ENCODE results near the gene PGLYRP1.
A peak's percentile ranks its signal among the peaks of the same experiment; 100 is the strongest.

PGLYRP1 gene

GRCh38 chr19:45981350-45981749, 41.5 kb downstream of the PGLYRP1 start:
- TF ChIP-seq CTCF (IDR thresholded peaks at IDR 0.05; ENCODE audit: insufficient read depth, low read length, missing control alignments): no peak
- no peak overlapping the region for H3K4me3 ChIP-seq (ENCODE audit: low read depth, low read length)
- CTCF ChIA-PET: no interaction called here
- POLR2A ChIA-PET: no interaction called here
- DNase-seq (ENCODE audit: low read depth, low spot score): no peak

GRCh38 chr19:45978156-45978555, 44.7 kb downstream of the PGLYRP1 start:
- POLR2A ChIA-PET: no interaction called here
- H3K4me3 ChIP-seq (ENCODE audit: low read depth, low read length): no peak overlapping the region
- DNase-seq (ENCODE audit: low read depth, low spot score): no peak
- CTCF ChIA-PET: no interaction called here
- TF ChIP-seq CTCF (IDR thresholded peaks at IDR 0.05; ENCODE audit: insufficient read depth, low read length, missing control alignments): no peak

- no peak for DNase-seq (ENCODE audit: low read depth, low spot score)
- H3K4me3 ChIP-seq (ENCODE audit: low read depth, low read length): no peak overlapping the region
- CTCF ChIA-PET: no interaction called here
- no peak for TF ChIP-seq CTCF (IDR thresholded peaks at IDR 0.05; ENCODE audit: insufficient read depth, low read length, missing control alignments)
- POLR2A ChIA-PET: no interaction called here
Observed at GRCh38 chr19:45976178-45976577, 46.7 kb downstream of the PGLYRP1 start.

- ChIA-PET CTCF (no interaction called here), POLR2A (no interaction called here)
- no peak for TF ChIP-seq CTCF (IDR thresholded peaks at IDR 0.05; ENCODE audit: insufficient read depth, low read length, missing control alignments)
- DNase-seq (ENCODE audit: low read depth, low spot score): no peak
- H3K4me3 ChIP-seq (ENCODE audit: low read depth, low read length): no peak overlapping the region
Observed at GRCh38 chr19:45975306-45976070, 47.4 kb downstream of the PGLYRP1 start.

- peak within 1 kb of the TSS; percentile 18 for H3K4me3 ChIP-seq (ENCODE audit: low read depth, low read length)
- POLR2A ChIA-PET: no interaction called here
Observed at GRCh38 chr19:45973553-45974338, 49.1 kb downstream of the PGLYRP1 start, which contains the start of gene NOVA2. Gene NOVA2, minus strand, starts transcription at chr19:45973865. Its CDS starts 514 bp downstream, at chr19:45973351.

More at GRCh38 chr19:45973553-45974338, 49.1 kb downstream of the PGLYRP1 start, which contains the start of gene NOVA2:
- CTCF ChIA-PET: no interaction called here
- DNase-seq (ENCODE audit: low read depth, low spot score): no peak
- no peak for TF ChIP-seq CTCF (IDR thresholded peaks at IDR 0.05; ENCODE audit: insufficient read depth, low read length, missing control alignments)
